GM19467 (cell line): ENCODE results near the gene VWA7.

Source experiments
- ATAC-seq: cut with Tn5 transposase; IDR thresholded peaks from one replicate; pipeline ENCODE4 v1.9.1; 2021; ENCODE audit warnings: mild to moderate bottlenecking, moderate library complexity; ENCODE audit not compliant: unreplicated experiment

The VWA7 gene

GRCh38 chr6:31779908-31780307, 2.8 kb upstream of the VWA7 start:
- no peak for ATAC-seq

- ATAC-seq, result no peak
These were observed 2.1 kb upstream of the VWA7 start for GRCh38 chr6:31778999-31779885.

DNA sequence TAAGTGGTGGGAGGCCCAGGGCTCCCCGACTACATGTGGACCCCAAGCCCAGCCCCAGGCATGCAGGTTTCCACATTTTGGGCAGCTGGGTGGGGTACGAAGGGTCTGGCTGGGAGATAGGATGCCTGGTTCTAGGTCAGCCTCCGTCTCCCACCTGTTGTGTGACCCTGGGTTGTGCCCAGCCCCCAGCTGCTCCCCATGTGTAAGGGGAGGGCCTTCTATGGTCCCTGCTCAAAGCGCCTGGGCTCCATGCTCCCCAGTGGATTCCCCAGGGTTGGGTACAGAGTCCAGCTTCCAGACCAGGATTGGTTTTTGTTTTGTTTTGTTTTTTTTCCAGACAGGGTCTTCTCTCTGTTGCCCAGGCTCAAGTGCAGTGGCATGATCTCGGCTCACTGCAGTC, 1.1 kb upstream of the VWA7 start:
- no peak for ATAC-seq

GRCh38 chr6:31777667-31778050, 531 bp upstream of the VWA7 start:
- ATAC-seq, result no peak

GRCh38 chr6:31776485-31776988, 591 bp downstream of the VWA7 start:
- no peak for ATAC-seq

GRCh38 chr6:31775633-31776484, 1.3 kb downstream of the VWA7 start:
- no peak for ATAC-seq

DNA sequence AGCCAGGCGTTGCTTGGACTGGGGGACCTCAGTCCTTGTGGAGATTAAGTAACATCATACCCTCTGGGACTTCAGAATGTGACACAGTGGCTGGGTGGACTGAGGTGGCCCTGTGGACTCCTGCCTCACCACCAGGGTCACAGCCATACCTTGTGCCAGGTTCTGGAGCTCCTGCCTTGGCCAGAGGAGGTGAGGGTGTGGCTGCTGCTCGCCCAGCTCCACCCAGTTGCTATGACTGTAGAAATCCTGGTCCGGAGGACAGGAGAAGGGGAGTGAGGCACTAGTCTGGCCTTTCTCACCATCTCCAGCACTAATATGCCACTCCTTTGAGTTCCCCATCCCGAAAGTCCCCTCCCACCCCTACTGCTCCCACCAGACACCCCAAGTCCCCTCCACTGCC, 1.9 kb downstream of the VWA7 start:
- ATAC-seq, result no peak

GRCh38 chr6:31771992-31772358, 5.2 kb downstream of the VWA7 start:
- no peak for ATAC-seq

- ATAC-seq, result no peak
These were observed 6.3 kb downstream of the VWA7 start for GRCh38 chr6:31770860-31771259.

DNA sequence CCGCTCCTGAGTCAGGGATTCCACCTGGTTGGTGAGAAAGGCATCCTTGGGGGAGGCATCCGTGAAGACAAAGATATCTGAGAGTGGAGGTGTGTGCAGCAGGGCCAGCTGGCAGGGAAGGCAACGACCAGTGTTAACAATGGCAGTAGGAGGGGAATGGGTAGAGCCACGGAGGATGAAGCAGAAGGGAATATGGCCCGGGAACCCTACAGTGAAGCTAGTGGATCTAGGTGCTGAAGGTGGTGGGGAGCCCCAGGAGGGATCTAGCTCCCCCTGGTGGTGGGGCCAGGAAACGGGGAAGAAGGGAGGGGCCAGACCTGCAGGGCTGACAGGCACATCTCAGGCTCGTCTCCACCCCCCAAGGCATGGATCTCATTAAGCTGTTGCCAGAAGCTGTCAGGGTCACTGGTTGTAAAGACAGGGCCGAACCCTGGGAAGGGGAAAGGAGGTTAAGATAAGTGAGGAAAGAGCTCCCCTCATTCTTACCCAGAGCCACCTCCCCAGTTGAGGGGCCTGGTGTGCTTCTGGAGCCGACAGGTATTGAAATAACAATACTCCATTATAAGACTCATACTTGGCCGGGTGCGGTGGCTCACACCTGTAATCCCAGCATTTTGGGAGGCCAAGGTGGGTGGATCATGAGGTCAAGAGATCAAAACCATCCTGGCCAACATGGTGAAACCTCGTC, 7.3 kb downstream of the VWA7 start:
- ATAC-seq, result no peak

- no peak for ATAC-seq
These were observed 8.5 kb downstream of the VWA7 start for GRCh38 chr6:31768363-31769257.

DNA sequence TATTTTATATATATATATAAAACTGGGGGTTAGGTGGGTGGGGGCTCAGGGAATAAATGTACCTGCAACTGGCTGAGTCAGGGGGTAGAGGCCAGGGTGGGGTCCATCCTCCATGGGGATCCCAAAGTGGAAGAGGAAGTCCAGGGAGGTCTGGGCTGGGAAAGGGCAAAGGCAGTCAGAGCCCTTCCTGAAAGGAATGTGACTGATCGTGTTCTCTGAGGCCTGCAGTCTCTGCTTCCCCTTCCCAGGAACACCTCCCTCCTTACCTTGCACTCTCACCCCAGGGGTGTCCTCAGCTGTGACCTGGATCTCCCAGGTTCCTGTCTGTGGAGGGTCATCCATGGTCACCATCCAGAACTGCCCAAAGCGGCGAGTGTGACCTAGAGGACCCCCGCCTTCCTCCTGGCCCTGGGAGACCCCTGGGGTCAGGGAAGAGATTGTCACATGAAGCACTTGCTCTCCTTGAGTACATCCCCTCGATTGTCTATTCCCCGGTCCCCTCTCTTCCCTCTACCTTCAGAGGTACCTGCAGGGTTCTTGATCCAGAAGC, 10.0 kb downstream of the VWA7 start:
- no peak for ATAC-seq

- no peak for ATAC-seq
These were observed 11.0 kb downstream of the VWA7 start for GRCh38 chr6:31765910-31766794.

DNA sequence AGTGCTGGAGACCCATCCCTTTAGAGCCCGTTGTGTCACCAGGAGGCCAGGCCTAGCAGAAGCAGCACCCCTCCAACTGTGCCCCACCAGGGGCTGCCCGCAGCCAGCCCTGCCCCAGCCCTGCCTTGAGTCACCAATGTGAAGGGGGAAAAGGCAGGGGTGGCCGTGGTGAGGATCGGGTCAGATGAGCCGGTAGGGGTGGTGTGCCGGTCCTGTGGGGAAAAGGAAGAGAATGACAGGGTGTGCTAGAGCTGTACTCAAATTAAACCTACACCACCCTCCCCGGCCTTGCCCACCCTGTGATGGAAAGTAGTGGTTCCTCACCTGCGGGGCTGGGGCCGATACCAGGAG, 11.6 kb downstream of the VWA7 start:
- no peak for ATAC-seq

DNA sequence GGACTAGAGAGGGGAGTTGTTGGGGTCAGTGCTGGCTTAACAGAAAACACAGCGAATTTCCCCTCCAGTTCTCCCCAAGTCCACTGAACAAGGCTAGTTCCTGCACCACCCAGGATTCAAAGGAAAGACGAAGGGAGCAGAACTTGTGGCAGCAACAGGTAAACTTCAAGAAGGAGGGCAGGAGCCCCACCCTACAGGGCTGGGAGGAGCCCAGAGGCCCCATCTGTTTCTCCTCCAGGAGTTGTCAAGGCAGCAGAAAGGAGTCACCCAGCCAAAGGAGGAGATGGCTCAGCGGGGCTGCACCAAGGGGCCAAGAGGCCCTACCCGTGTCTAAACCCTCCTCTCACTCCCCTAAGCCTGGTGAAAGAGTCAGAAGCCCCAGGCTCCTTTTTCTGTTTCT, 12.9 kb downstream of the VWA7 start:
- ATAC-seq, result no peak

- no peak for ATAC-seq
These were observed 13.5 kb downstream of the VWA7 start for GRCh38 chr6:31763619-31763940.

- no peak for ATAC-seq
These were observed 14.1 kb downstream of the VWA7 start for GRCh38 chr6:31762878-31763618.

DNA sequence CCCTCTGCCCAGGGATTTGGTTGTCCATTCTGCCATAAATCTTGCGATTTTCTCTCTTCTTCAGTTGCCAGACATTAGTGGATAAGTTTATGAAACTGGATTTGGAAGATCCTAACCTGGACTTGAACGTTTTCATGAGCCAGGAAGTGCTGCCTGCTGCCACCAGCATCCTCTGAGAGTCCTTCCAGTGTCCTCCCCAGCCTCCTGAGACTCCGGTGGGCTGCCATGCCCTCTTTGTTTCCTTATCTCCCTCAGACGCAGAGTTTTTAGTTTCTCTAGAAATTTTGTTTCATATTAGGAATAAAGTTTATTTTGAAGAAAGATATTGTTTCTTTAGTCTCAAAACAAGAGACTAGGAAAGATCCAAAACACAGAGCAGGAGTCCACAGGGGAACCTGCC, 14.8 kb downstream of the VWA7 start, which contains the start of gene SAPCD1:
TSS of gene SAPCD1 (plus strand) at position 301 of the 400 bp plus-strand sequence. CDS start 399 bp downstream, outside the sequence.
- ATAC-seq, result no peak
